ENCODE measurements around the gene MYEOV. TPM values are rescaled to one million over a fixed set of nuclear protein-coding genes. Genes with fewer than 3 reads are reported as not detected.

Gene MYEOV
- total and polyA plus RNA-seq, 2 experiments from 2014 or later: 0.14 TPM; not detected in 1

DNA sequence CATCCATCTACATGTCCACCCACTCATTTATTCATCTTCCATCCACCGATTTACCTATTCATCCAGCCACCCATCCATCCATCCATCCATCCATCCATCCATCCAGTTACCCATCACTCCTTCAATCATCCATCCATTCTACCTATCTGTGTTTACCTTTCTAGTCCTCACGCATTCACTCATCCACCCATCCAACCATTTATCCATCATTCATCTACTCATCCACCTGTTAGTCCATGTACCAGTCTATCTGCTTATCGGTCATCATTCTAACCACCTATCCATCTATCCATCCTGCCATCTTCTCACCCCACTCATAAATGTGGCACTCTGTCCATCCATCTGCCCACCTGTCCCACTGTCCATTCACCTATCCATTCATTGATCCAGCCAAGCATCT, 21.9 kb upstream of the MYEOV start:
- no peak for DNase-seq (ENCODE audit: low spot score)
- Histone ChIP-seq H4K20me1 (replicated peaks; ENCODE audit: insufficient read depth) (no peaks in the 10 kb centered on the region), H3K4me3 (no peak overlapping the region), H3K9me2 (ENCODE audit: insufficient read depth) (peaks cover 8% of the 10 kb centered on the region; the same call in 1 of the 2 replicates), H2AFZ (no peak overlapping the region), H3K36me3 (ENCODE audit: insufficient read depth) (no peaks in the 10 kb centered on the region), H3K27me3 (ENCODE audit: insufficient read depth) (no peaks in the 10 kb centered on the region), H3K4me2 (no peak overlapping the region), H3F3A (replicated peaks; ENCODE audit: low read depth) (no peaks in the 10 kb centered on the region), H3K4me1 (ENCODE audit: insufficient read depth) (no peaks in the 10 kb centered on the region), H3K79me2 (replicated peaks; ENCODE audit: insufficient read depth) (no peaks in the 10 kb centered on the region), H3K27ac (ENCODE audit: low read depth) (no peak overlapping the region)
- TF ChIP-seq NANOG (IDR thresholded peaks at IDR 0.05; ENCODE audit: borderline replicate concordance): no peak
- Mint-ChIP-seq H3K4me1 (no peaks in the 10 kb centered on the region), H3K27ac (no peak overlapping the region), H3K4me3 (no peak overlapping the region), H3K36me3 (ENCODE audit: low read depth) (no peaks in the 10 kb centered on the region), H3K9me3 (peaks cover 4% of the 10 kb centered on the region; the same call in 2 of the 3 replicates), H3K27me3 (ENCODE audit: insufficient read depth, low read depth, poor library complexity) (peaks cover 1% of the 10 kb centered on the region)
- ATAC-seq: no peak

DNA sequence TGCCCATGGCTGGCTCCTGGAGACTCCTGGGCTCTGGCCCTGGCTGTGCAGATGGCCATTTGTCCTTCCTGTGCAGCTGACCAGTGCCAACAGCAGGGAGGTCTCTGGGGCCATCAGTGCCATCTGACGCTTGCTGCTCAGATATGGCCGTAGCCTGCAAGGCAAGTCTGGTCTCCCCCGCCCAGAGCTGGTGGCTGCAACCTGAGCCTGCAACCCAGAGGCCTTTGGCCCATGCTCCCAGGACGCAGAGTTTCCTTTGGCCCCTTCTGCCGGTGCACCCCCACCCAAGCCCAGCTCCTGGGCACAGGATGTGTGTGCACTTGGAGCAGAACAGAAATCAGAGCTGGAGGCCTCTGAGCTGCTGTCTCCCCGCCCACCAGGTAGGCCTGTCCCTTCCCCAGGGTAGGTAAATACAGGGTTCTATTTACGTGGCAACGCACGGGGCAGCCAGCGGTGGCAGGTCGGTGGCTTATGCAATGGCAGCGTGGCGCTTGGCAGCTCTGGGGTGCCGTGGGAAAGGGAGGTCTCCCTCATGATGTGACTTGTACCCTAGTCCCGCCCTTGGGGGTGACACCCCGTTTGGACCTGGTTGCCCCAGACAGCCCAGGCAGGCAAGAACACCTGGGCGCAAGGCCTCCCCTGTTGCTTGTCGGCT, 21.0 kb upstream of the MYEOV start:
- Mint-ChIP-seq H3K36me3 (ENCODE audit: low read depth) (no peaks in the 10 kb centered on the region), H3K4me1 (no peaks in the 10 kb centered on the region), H3K27me3 (ENCODE audit: insufficient read depth, low read depth, poor library complexity) (peaks cover 1% of the 10 kb centered on the region), H3K27ac (no peak overlapping the region), H3K9me3 (no peaks in the 10 kb centered on the region), H3K4me3 (no peak overlapping the region)
- no peaks in the 10 kb centered on the region for H3K36me3 ChIP-seq (ENCODE audit: insufficient read depth)
- no peak overlapping the region for H3K4me3 ChIP-seq
- no peak overlapping the region for H2AFZ ChIP-seq
- H4K20me1 ChIP-seq (replicated peaks; ENCODE audit: insufficient read depth): no peaks in the 10 kb centered on the region
- no peak overlapping the region for H3K27ac ChIP-seq (ENCODE audit: low read depth)
- DNase-seq (ENCODE audit: low spot score): no peak
- TF ChIP-seq ZNF331 (CRISPR knock-in tag; IDR thresholded peaks at IDR 0.05; ENCODE audit: low read depth) (no peak), JUNB (IDR thresholded peaks at IDR 0.05; ENCODE audit: unreplicated experiment) (no peak), NANOG (IDR thresholded peaks at IDR 0.05; ENCODE audit: borderline replicate concordance) (no peak), EZH2phosphoT487 (IDR thresholded peaks at IDR 0.05; ENCODE audit: unreplicated experiment) (no peak), ZNF114 (CRISPR knock-in tag; IDR thresholded peaks at IDR 0.05) (no peak), STAT1 (IDR thresholded peaks at IDR 0.05; ENCODE audit: unreplicated experiment) (no peak), EZH2 (IDR thresholded peaks at IDR 0.05; ENCODE audit: low read depth, unreplicated experiment) (no peak)
- TF ChIP-seq, protein P1, sequence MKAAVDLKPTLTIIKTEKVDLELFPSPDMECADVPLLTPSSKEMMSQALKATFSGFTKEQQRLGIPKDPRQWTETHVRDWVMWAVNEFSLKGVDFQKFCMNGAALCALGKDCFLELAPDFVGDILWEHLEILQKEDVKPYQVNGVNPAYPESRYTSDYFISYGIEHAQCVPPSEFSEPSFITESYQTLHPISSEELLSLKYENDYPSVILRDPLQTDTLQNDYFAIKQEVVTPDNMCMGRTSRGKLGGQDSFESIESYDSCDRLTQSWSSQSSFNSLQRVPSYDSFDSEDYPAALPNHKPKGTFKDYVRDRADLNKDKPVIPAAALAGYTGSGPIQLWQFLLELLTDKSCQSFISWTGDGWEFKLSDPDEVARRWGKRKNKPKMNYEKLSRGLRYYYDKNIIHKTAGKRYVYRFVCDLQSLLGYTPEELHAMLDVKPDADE (IDR thresholded peaks at IDR 0.05): no peak
- TF ChIP-seq, protein P2, sequence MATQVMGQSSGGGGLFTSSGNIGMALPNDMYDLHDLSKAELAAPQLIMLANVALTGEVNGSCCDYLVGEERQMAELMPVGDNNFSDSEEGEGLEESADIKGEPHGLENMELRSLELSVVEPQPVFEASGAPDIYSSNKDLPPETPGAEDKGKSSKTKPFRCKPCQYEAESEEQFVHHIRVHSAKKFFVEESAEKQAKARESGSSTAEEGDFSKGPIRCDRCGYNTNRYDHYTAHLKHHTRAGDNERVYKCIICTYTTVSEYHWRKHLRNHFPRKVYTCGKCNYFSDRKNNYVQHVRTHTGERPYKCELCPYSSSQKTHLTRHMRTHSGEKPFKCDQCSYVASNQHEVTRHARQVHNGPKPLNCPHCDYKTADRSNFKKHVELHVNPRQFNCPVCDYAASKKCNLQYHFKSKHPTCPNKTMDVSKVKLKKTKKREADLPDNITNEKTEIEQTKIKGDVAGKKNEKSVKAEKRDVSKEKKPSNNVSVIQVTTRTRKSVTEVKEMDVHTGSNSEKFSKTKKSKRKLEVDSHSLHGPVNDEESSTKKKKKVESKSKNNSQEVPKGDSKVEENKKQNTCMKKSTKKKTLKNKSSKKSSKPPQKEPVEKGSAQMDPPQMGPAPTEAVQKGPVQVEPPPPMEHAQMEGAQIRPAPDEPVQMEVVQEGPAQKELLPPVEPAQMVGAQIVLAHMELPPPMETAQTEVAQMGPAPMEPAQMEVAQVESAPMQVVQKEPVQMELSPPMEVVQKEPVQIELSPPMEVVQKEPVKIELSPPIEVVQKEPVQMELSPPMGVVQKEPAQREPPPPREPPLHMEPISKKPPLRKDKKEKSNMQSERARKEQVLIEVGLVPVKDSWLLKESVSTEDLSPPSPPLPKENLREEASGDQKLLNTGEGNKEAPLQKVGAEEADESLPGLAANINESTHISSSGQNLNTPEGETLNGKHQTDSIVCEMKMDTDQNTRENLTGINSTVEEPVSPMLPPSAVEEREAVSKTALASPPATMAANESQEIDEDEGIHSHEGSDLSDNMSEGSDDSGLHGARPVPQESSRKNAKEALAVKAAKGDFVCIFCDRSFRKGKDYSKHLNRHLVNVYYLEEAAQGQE (IDR thresholded peaks at IDR 0.05; ENCODE audit: unreplicated experiment): no peak
- H3F3A ChIP-seq (replicated peaks; ENCODE audit: low read depth): no peaks in the 10 kb centered on the region
- H3K9me2 ChIP-seq (ENCODE audit: insufficient read depth): peaks cover 8% of the 10 kb centered on the region; the same call in 1 of the 2 replicates
- no peaks in the 10 kb centered on the region for H3K4me1 ChIP-seq (ENCODE audit: insufficient read depth)
- no peaks in the 10 kb centered on the region for H3K27me3 ChIP-seq (ENCODE audit: insufficient read depth)
- H3K4me2 ChIP-seq: no peak overlapping the region
- H3K79me2 ChIP-seq (replicated peaks; ENCODE audit: insufficient read depth): no peaks in the 10 kb centered on the region
- ATAC-seq: no peak
